Ureter (tissue), 1 donor: ENCODE results near the gene PPP3CA. TPM values are rescaled to one million over a fixed set of nuclear protein-coding genes. Genes with fewer than 3 reads are reported as not detected.
A peak's percentile ranks its signal among the peaks of the same experiment; 100 is the strongest.

Source experiments
- DNase-seq: peaks from one replicate; pipeline ENCODE4 v3.0.0-alpha.2; 2020; ENCODE audit warnings: low spot score
- total RNA-seq: library from RNA; stranded (reverse); gene quantifications from one replicate; pipeline ENCODE4 v1.2.4, GENCODE V29; 2023
- donor health status: DM: yes; HTN: yes; CAD: no.

The PPP3CA gene
- total RNA-seq, 1 donor from 2014 or later: 36.2 TPM

GRCh38 chr4:101175896-101176676 lies 171.2 kb downstream of the PPP3CA start:
- no peak for DNase-seq

GRCh38 chr4:101174679-101175345 lies 172.5 kb downstream of the PPP3CA start:
- no peak for DNase-seq

- DNase-seq: no peak
Observed at GRCh38 chr4:101172369-101172768, 175.0 kb downstream of the PPP3CA start.

- no peak for DNase-seq
Observed at GRCh38 chr4:101171747-101172146, 175.6 kb downstream of the PPP3CA start.

- DNase-seq: peak; percentile 57
Observed at GRCh38 chr4:101169044-101170014, 178.0 kb downstream of the PPP3CA start.

- no peak for DNase-seq
Observed at GRCh38 chr4:101163936-101164335, 183.4 kb downstream of the PPP3CA start.

GRCh38 chr4:101162990-101163380 lies 184.3 kb downstream of the PPP3CA start:
- DNase-seq: no peak

GRCh38 chr4:101160792-101161592 lies 186.3 kb downstream of the PPP3CA start:
- DNase-seq: no peak

GRCh38 chr4:101158507-101158906 lies 188.8 kb downstream of the PPP3CA start:
- no peak for DNase-seq

- no peak for DNase-seq
Observed at GRCh38 chr4:101158134-101158482, 189.2 kb downstream of the PPP3CA start.

- DNase-seq: no peak
Observed at GRCh38 chr4:101157415-101158133, 189.8 kb downstream of the PPP3CA start.

- DNase-seq: no peak
Observed at GRCh38 chr4:101156619-101157310, 190.6 kb downstream of the PPP3CA start.

GRCh38 chr4:101155945-101156344 lies 191.4 kb downstream of the PPP3CA start:
- no peak for DNase-seq

GRCh38 chr4:101155368-101155767 lies 192.0 kb downstream of the PPP3CA start:
- DNase-seq: no peak

- DNase-seq: no peak
Observed at GRCh38 chr4:101153653-101154052, 193.7 kb downstream of the PPP3CA start.

- no peak for DNase-seq
Observed at GRCh38 chr4:101152521-101152920, 194.8 kb downstream of the PPP3CA start.

- DNase-seq: no peak
Observed at GRCh38 chr4:101148551-101148950, 198.8 kb downstream of the PPP3CA start.

GRCh38 chr4:101147283-101147682 lies 200.0 kb downstream of the PPP3CA start:
- no peak for DNase-seq

GRCh38 chr4:101145021-101145420 lies 202.3 kb downstream of the PPP3CA start:
- DNase-seq: no peak

GRCh38 chr4:101142259-101142658 lies 205.1 kb downstream of the PPP3CA start:
- DNase-seq: no peak
